GM18873 (cell line): ENCODE results near the gene YOD1.

Source experiments
- ATAC-seq: cut with Tn5 transposase; IDR thresholded peaks from one replicate; pipeline ENCODE4 v1.9.1; 2021; ENCODE audit warnings: mild to moderate bottlenecking, moderate library complexity, moderate number of reproducible peaks; ENCODE audit not compliant: unreplicated experiment, low FRiP score

The YOD1 gene

DNA sequence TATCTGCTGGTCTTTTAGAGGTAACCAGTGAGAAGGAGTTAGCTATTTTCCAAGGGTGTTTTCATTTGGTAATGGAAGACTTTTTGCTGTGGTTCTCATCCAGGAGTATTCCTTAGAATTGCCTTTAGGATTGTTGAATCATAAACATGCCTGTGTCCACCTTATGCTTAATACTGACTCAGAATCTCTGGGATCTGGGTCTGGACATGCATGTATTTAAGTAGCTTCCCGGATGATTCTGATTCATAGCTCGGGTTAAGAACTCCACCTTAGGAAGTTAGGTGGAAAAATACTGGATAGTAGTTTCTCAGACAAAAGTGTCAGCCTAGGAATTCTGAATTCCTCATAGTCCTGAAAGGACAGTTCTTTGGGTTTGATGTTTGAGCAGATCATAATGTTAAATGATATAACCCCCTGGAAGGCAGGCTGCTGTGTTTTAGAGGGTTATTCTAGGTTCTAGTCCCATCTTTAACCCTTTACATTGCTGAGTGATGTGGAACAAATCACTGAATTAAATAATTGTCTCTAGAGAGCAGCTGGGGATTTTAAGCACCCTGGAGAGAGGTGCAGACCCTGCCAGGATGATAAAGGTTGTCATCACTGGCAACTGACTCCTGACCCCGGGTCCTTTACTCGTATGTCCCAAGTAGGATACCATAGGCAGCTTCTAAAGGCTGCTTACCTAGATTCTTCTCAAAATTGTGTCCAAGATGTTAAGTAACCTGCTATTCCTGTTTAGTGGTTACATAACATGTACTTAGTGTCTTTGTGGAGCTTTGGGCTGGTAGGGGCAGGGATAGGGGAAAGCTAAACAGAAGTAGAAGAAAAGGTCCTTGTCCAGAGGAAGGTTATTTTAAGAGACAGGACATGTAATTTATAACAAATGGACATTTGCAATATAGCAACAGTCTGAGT lies 23.2 kb upstream of the YOD1 start:
- no peak for ATAC-seq

DNA sequence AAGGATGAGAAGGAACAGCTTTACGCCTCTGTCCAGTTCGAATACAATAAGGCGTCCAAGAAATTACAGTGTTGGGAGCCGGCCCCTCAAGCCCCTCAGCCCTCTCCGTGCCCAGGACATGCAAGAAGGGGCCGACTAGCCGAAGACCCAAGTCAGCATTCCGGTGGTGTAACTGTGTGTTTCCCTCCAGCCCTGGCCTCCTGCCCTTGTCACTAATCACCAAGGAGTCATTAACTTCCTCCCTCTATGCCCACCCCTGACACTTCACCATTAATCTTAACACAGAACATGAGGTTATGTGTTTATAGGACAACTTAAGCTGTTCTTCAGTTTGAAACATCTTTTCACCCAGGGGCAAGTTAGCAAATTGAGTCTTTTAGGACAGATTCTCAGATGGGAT lies 21.2 kb upstream of the YOD1 start:
- ATAC-seq = no peak

DNA sequence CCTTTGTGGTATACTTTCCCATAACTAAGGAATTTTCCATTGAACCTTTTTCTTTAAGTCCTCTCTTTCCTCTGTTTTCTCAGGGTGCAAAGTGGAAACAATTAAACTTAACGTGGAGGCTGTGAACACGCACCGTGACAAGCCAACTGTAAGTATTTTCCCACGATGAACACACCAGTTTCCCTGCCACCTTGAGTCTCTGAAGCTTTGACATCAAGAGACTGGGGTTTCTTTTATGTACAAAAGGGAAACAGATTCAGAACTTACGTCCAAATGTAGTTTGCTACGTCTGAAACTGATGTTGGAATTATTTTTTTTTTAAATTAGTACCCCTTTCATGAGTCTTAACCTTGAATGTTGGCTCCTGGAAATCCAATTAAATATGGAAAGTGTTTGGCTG lies 20.4 kb upstream of the YOD1 start:
- no peak for ATAC-seq

DNA sequence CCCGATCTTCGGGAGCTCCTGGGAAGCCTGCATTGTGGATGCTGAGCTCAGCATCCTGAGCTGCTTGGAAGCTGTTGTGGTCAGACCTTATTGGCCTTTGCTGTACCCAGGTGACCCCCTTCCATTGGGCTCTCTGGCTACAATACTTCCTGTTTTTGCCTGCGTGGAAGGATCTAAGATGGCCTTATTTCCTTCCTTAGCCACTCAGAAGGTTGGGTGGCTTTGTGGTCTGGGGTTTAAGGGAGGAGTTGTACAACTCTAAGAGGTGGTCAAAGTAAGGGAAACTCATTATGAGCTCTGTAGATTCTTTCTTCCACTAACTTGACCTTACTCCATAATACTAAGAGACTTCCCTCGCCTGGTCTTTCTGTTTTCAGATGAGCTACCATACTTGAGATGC lies 19.8 kb upstream of the YOD1 start:
- no peak for ATAC-seq

DNA sequence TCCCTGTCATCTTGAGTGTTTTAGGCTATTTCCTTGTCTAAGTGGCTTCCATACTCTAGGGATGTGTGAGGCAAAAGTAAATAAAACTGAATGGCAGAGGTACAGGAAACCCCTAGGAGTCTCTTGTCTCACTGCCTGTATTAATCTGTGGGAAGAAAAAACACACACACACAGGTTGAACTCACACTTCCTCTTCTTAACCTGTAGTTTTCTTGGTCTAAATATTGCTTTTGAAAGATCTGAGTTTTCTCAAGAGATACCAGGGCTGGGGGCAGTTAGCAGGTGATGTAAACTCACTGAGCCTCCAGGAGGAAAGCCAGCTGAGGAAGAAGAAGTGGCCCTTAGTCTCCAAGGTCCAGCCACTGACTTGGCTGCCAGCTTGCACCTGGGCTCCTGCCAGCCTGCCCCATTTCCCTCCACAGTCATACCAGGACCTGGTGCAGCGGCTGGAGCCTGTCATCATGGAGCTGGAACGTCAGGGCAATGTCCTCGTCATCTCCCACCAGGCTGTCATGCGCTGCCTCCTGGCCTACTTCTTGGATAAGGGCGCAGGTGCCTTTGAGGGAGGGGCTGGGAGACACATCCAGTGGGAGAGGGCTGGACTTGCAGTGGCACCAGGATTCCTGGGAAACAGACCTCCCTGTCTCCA lies 19.0 kb upstream of the YOD1 start:
- no peak for ATAC-seq

DNA sequence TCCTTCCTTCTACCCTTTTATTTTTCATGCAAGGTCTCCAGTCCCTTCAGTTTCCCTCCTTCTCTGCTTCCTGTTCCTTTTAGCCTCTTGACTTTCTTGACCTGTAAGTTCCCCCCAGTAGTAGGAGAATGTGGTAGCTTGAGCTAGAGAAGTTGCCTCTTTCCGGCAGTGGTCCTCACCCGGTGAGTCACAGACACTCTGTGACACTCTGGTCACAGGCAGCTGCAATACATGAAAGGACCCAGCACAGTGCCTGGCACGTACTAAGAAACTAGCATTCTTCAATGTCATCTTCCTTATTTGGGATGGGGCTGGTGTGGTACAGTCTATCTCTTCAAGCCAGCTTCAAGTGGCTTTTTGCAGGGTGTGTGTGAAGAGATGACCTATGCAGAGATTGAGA lies 18.1 kb upstream of the YOD1 start:
- no peak for ATAC-seq

DNA sequence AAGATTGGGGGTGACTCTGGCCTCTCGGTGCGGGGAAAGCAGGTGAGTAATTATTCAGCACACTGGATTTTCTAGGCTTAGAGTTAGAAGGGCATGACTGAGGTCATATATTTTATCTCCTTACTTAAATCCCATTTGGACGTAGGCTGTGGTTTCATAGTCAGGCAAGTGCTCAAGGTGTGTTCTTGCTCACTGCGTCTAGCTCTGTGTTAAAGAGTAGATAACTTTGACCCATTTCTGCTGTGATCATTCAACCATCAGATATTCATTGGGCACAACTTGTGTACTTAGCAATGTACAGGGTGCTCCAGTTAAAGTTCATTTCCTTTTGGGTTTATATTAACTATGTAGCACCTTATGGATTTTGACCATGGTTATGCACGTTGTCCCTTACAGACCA lies 16.7 kb upstream of the YOD1 start:
- ATAC-seq = no peak

DNA sequence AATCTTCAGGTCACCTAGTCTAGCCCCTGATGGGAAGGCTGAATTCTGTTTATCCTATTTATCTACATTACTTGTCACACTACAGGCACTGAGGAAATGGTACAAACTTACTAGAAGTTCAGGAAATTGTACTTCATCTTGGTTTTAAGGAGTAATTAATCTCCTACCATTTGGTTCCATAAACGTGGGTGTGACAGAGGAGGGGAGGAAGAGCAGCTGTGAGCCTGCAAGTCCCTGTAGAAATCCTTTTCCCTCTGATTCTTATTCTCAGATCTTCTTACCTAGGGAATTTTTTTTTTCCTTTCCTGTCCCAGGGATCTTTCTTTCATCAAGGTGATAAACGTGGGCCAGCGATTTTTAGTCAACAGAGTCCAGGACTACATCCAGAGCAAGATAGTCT lies 16.2 kb upstream of the YOD1 start:
- ATAC-seq = no peak

DNA sequence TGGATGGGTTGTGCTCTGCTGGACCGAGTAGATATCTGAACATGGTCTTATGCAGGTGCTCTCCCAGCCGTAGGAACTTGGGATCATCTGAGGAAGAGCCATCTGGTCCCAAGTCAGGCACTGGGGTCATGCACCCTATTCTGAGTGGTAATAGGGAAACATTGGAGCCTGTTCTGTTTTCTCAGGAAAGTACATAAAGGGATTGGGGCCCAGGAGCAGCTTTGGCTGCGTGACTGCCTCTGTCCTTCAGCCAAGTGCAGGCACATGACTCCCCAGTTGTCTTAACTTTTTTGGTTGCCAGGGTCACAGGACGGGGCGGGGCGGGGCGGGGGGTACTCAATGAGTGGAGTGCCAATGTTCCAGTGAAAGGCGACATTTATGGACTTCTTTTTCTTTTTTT lies 13.6 kb upstream of the YOD1 start:
- ATAC-seq = no peak

DNA sequence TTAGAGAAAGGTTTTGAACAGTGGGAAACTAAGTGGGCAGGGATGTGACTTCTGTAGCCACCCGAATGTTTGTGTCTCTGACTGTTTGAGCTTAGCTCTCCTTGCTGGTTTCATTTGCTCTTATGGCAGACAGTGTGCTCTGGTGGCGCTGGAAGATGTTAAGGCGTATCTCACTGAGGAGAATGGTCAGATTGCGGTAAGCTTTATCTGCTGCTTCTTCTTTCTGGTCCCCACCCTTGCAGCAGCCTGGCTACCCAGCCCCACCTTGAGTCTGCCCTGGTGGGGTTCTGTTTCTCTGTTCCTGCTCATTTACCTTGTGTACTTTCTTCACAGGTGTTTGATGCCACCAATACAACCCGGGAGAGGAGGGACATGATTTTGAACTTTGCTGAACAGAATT lies 12.0 kb upstream of the YOD1 start:
- ATAC-seq = no peak

DNA sequence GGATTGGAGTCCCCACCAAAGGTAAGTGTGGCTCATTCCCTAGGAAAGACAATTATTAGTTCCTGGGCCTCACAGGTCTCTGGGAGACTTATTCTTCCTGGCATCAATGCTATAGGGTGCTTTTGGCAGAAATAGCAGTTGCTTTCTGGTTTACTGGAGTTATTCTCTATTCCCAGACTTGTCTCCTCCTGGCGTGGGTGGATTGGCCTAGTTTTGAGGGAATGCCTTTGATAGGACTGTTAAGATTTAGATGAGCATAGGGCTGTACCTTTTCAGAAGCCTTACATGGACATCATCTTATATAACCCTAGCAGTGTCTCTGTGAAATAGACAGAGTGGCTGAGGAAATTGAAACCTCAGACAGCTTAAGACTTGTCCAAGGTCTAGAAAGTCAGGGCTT lies 11.1 kb upstream of the YOD1 start:
- ATAC-seq = no peak

DNA sequence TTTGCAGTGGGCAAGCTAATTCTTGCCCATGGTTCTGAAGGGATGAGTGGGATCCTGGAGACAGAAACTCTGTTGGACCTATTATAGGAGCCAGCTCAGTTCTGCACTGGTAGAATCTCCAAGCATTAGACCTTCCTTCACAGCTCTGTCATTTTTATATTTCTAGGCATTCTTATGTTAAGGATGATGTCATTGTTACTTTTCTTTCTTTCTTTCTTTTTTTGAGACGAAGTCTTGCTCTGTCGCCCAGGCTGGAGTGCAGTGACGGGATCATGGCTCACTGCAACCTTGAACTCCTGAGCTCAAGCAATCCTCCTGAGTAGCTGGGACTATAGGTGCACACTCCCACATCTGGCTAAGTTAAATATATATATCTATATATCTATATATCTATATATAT lies 9.6 kb upstream of the YOD1 start:
- ATAC-seq = no peak

DNA sequence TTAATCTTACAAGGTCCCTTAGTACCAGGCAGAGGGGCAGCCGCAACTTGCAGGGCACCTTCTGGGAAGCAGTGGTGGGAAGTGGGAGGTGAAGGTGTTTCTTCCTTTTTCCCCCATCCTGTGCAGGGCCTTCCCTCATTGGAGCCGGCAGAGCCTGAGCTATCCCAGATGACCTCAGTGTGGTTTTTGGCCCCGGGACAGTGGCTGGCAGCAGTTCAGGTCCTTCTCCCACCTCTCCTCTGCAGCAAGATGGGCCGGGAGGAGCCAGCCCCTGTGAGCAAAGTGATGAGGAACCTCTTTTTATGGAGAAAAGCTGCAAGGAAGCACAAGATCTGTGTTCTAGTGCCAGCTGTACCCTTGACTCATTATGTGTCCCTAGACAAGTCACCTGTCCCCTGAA lies 8.9 kb upstream of the YOD1 start:
- no peak for ATAC-seq

DNA sequence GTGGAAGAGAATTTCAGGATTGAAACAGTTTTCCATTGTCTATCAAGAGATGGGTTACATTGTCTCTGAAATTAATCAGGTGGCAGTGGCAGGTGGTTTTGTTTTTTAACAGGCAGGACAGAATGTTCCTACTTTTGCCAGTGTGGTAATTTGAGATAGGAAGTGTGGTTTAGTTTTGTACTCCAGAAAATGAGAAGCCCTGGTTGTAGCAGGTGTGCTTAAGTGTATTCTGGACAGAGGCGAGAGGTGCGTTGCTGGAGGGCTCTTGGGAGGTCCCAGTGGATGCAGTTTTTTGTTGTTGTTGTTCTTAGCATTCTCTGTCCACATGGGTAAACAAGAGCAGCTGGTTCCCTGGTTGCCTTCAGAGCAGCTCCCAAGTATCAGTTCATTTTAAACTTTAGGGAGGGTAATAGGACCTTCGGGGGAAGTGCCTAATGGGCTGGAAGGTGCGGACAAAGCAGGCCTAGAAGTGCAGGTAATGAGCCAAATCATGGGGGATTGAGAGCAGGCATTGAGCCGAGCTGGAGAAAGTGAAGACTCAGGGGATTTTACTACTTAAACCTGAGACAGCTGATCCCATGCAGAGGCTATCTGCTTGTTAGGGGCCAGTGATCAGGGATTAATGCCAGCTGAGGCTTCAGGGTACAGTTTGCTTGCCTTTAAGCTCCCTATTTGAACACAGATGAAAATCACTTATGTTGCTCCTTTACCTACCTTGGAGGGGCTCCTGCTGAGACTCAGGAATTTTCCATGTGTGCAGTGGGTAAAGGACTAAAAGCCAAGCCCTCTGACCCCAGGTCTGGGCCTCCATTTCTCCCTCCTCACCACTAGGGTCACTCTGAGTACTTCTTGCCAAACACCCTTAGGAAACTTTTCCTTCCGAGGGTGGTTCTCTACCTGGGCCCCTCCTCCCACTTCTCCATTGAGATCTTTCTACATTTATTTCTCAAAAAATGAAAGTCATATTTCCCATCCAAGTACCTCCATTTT lies 8.2 kb upstream of the YOD1 start:
- no peak for ATAC-seq

DNA sequence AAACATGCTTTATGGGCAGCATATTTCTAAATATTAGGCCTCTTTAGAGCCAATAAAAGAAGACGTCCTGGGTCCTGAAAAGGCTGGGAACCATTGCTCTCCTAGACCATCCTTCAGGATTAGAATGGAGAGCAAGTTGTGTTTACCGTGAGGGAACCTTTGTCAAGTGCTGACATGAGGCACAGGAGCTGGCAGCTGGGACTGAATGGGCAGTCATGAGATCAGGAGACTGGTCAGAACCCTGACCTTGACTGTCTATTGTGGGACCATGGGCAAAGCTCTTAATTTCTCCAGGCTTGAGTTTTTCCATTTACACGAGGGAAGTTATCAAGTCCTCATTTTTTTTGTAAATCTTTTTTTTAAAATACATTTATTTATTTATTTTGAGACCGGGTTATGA lies 7.2 kb upstream of the YOD1 start:
- no peak for ATAC-seq

DNA sequence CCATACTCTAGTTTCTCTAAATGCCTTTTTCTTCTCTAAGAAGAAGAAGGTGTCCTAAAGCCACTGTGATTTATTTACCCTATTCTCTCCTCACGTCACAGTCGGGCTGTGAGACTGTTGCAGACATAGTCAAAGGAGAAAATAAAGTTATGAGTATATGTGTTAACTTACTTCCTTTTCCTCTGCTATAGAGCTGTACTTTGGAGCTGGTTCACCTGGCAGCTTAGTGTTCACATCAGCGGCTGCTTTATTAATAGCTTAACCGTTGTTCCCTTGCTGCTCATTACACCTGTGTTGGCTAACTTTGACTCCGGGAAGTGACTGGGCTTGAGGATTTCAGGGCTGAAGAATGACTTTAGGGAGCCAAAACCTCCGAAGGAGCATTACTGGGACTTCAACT lies 5.7 kb upstream of the YOD1 start:
- no peak for ATAC-seq

DNA sequence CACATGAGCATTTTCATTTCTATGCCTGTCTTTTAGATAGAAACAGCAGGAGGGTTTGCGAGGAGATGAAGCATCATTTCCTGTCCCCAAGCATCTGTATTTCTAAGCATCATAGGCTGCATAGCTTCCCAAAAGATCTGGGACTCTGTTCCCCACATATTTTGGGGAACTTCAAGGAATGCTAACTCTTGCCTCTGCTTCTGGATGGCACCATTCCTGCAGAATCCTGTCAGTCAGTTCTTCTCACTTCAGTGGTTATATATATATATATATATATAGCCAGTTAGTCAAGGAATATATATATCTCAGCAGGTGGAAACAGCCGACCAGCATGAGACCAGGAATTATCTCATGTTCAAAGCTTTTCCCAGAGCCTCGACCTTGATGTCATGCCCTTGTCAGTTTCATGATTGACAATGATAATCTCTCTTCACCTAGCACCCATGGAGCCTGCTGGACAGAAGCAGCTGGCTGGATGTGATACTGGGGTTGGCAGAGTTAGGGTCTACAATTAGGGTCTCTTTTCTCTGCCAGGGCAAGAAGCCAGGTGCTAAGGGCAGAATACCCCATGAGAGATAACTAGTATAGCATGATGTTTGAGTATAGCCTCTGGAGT lies 4.5 kb upstream of the YOD1 start:
- ATAC-seq = no peak

DNA sequence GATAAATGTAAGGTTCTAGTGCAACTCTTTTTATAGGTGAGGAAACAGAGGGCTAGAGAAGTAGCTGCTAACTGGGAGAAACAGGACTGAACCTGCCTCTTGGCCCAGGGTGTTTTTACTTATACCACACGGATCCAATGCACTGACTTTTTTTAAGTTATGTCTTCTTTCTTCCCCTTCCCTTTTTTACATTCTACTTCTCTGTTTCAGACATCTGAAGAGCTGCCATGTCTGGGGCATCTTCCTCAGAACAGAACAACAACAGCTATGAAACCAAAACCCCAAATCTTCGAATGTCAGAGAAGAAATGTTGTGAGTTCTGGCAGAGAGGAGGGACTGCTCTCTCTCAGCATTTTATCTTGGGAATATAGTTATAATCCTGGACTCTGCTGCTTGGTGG lies 3.5 kb upstream of the YOD1 start:
- no peak for ATAC-seq

DNA sequence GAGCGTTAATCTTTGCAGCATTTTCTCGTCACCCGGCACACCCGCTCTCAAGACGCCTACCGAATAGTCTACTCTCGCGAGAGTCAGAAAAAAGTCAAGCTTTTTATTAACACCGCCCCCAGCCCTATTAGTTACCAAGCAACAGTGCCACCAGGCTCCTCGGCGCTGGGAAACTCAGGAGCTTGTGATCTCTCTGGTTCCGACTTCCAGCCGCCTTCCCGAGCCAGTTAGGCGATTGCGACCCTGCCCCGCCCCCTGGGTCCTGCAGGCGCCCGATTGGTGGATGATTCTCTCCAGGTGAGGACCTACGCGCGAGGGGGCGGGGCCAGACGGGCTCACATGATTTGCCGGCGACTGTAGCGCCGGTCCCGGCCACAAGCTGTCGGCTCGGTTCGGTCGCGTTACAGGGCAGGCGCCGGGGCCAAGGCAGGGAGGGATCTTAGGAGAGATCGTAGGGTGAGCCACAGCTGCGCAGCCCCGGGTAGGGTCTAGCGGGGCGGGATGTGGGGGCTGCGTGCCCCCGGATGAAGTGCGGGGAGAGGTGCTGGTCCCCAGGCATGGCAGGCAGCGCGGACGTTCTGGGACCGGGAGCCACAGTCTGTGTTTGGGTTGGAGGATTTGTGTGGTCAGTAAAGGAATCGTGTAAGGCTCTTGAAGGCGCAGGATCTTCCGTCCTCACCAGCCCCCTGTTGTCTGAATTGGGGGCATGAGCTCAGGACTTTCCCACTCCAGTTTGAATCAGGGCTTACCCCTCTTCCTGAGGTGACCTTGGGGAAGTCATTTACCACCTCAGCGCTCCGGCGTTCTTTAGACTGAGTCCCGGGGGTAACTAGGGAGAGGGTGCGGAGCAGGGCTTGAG lies 2.1 kb upstream of the YOD1 start, which contains the start of gene PFKFB2:
TSS of gene PFKFB2 (plus strand) at position 365 of the 859 bp plus-strand sequence. CDS start 1,443 bp downstream, outside the sequence.
- ATAC-seq = peak; percentile 58
